Stimulated activated CD4-positive, alpha-beta T cell treated with anti-CD3 and anti-CD28 coated beads, Interleukin-1b, Interleukin-23, amount 100 ng/mL, for 24 hours (primary cell): ENCODE results near the gene PEX12.
A peak's percentile ranks its signal among the peaks of the same experiment; 100 is the strongest.
"Not testable (repeated sequence)": the region's sequence is repeated elsewhere in the genome, so short reads cannot be mapped to it uniquely, and the experiment has no call there.

Experiments
- DNase-seq, 4 experiments: peaks; one replicate each; pipeline ENCODE4 v3.0.0-alpha.2; 2020; ENCODE audit warnings: low read depth in 4 of 4, low spot score in 1 of 4

Gene PEX12

GRCh38 chr17:35537601-35538141, 40.7 kb downstream of the PEX12 start, which contains the start of gene SLFN12L:
Gene SLFN12L, minus strand, starts transcription at chr17:35537678. Its CDS starts 15,314 bp downstream, at chr17:35522364.
- no peak for DNase-seq

GRCh38 chr17:35536664-35537171, 41.7 kb downstream of the PEX12 start:
- DNase-seq = peak in 1 of 4 experiments; percentile 18

GRCh38 chr17:35535406-35535805, 43.0 kb downstream of the PEX12 start:
- not testable (repeated sequence) for DNase-seq

GRCh38 chr17:35534576-35535093, 43.7 kb downstream of the PEX12 start:
- DNase-seq = no peak

GRCh38 chr17:35531160-35531559, 47.2 kb downstream of the PEX12 start:
- DNase-seq = no peak

GRCh38 chr17:35529866-35530265, 48.5 kb downstream of the PEX12 start:
- DNase-seq = no peak

- DNase-seq = not testable (repeated sequence)
Measured at GRCh38 chr17:35529326-35529725, 49.0 kb downstream of the PEX12 start.
